Esophagus muscularis mucosa (tissue), 4 donors: ENCODE measurements around the gene TMTC2. TPM values are rescaled to one million over a fixed set of nuclear protein-coding genes. Genes with fewer than 3 reads are reported as not detected.

Experiments used
- DNase-seq: peaks from one replicate; pipeline ENCODE4 v3.0.0-alpha.2; 2017; ENCODE audit errors: extremely low spot score
- H3K27ac ChIP-seq, 4 donors: fragments of 200-600 bp; sonication (generic); replicated peaks in 1 of 4; 1 replicate in 3 of 4; 2 replicates in 1 of 4; pipeline ENCODE4 v1.5.1; 2016 to 2019; ENCODE audit warnings: mild to moderate bottlenecking in 1 of 4
- H3K27me3 ChIP-seq, 4 donors: fragments of 200-600 bp; sonication (generic); one replicate each; pipeline versions ENCODE4 v1.5.1 to v1.6.0; 2016 to 2019
- H3K36me3 ChIP-seq, 4 donors: fragments of 200-600 bp; sonication (generic); one replicate each; pipeline ENCODE4 v1.5.1; 2016 to 2019
- H3K4me1 ChIP-seq, 4 donors: fragments of 200-600 bp; sonication (generic); one replicate each; pipeline ENCODE4 v1.5.1; 2016 to 2019
- H3K4me3 ChIP-seq, 4 donors: fragments of 200-600 bp; sonication (generic); 1 replicate in 2 of 4; 2 replicates in 2 of 4; pipeline ENCODE4 v1.5.1; 2016 to 2019; ENCODE audit warnings: mild to moderate bottlenecking in 4 of 4, moderate library complexity in 1 of 4
- H3K9me3 ChIP-seq, 4 donors: fragments of 200-600 bp; sonication (generic); 1 replicate in 3 of 4; 2 replicates in 1 of 4; pipeline ENCODE4 v1.5.1; 2016 to 2019
- EP300 ChIP-seq: sonication (generic); formaldehyde crosslinking; IDR thresholded peaks from one replicate; pipeline ENCODE4 v1.6.1; 2017; ENCODE audit warnings: antibody characterized with exemption
- POLR2A ChIP-seq: fragments of 450-650 bp; IDR thresholded peaks from one replicate; pipeline ENCODE4 v1.6.1; 2017; ENCODE audit warnings: antibody characterized with exemption, moderate library complexity, mild to moderate bottlenecking, low read depth
- POLR2AphosphoS5 ChIP-seq, 2 donors: sonication (generic); formaldehyde crosslinking; IDR thresholded peaks; one replicate each; pipeline ENCODE4 v1.6.1; 2017; ENCODE audit warnings: antibody characterized with exemption in 2 of 2
- WGBS: methylation state at CpG from one replicate; pipeline ENCODE4 v1.1.5; 2018; 5-methylcytosine and 5-hydroxymethylcytosine counted together
- intact Hi-C: fragments of 100-400 bp; cut with DNase I; formaldehyde crosslinking; loops from one replicate; pipeline ENCODE4 v1.15.1; 2023
- total RNA-seq, 4 donors: library from RNA; depleted of rRNA; stranded (reverse); fragments of >200 nt; gene quantifications; one replicate each; pipeline versions ENCODE4 v1.1.0 to v1.2.1, GENCODE V29; 2016
- TF ChIP-seq, protein P1 (sequence below), 3 experiments: fragments of 200-600 bp in 2 of 3; fragments of 450-650 bp in 1 of 3; sonication (generic) in 2 of 3; IDR thresholded peaks; one replicate each; pipeline ENCODE4 v1.5.1; 2017 to 2019; ENCODE audit warnings: antibody characterized with exemption in 3 of 3, mild to moderate bottlenecking in 2 of 3, moderate library complexity in 1 of 3

TMTC2 gene
- total RNA-seq, 4 donors from 2014 or later: 4.7 to 8.7 (median 7.3) TPM

GRCh38 chr12:82691513-82691912 lies 4.8 kb downstream of the TMTC2 start:
- Histone ChIP-seq H3K27ac (no peak overlapping the region), H3K9me3 (no peaks in the 10 kb centered on the region), H3K4me3 (no peak overlapping the region), H3K27me3 (no peaks in the 10 kb centered on the region), H3K36me3 (no peaks in the 10 kb centered on the region), H3K4me1 (peaks cover 7 to 17% (median 12%) of the 10 kb centered on the region in 4 donors)
- intact Hi-C loops: no loop called here
- DNase-seq: no peak
- WGBS: 81% methylated on average over 1 of the region's 1 CpG
- TF ChIP-seq EP300: no peak
- no peak for TF ChIP-seq POLR2A
- TF ChIP-seq, protein P1, sequence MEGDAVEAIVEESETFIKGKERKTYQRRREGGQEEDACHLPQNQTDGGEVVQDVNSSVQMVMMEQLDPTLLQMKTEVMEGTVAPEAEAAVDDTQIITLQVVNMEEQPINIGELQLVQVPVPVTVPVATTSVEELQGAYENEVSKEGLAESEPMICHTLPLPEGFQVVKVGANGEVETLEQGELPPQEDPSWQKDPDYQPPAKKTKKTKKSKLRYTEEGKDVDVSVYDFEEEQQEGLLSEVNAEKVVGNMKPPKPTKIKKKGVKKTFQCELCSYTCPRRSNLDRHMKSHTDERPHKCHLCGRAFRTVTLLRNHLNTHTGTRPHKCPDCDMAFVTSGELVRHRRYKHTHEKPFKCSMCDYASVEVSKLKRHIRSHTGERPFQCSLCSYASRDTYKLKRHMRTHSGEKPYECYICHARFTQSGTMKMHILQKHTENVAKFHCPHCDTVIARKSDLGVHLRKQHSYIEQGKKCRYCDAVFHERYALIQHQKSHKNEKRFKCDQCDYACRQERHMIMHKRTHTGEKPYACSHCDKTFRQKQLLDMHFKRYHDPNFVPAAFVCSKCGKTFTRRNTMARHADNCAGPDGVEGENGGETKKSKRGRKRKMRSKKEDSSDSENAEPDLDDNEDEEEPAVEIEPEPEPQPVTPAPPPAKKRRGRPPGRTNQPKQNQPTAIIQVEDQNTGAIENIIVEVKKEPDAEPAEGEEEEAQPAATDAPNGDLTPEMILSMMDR (IDR thresholded peaks at IDR 0.05): no peak
- no peak for TF ChIP-seq POLR2AphosphoS5 (IDR thresholded peaks at IDR 0.05)

DNA sequence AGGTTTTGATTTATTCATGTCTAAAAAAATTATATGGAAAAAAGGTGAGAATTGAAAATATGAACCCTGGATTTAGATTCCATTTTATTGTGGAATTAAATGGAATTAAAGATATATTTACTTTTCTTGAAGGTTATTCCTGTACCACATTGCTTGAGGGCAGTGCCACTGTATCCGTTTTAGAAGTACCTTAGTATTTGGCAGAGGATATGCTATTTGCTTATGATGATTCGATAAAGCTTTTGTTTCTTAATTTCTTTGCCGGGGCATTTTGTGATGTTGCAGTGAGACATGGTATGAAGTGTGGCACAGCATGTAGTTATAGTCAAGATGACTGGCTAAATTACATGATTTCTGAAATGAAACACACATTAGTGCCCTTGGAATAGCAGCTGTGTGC lies 7.6 kb downstream of the TMTC2 start:
- H3K4me3 ChIP-seq: no peak overlapping the region
- no peak for DNase-seq
- peaks cover 0 to 2% (median 0%) of the 10 kb centered on the region in 4 donors for H3K4me1 ChIP-seq
- no peaks in the 10 kb centered on the region for H3K36me3 ChIP-seq
- no peaks in the 10 kb centered on the region for H3K9me3 ChIP-seq
- 94% methylated on average over 3 of the region's 3 CpGs for WGBS
- intact Hi-C loops: no loop called here
- H3K27ac ChIP-seq: no peak overlapping the region
- TF ChIP-seq POLR2A (no peak), EP300 (no peak), POLR2AphosphoS5 (IDR thresholded peaks at IDR 0.05) (no peak)
- TF ChIP-seq, protein P1 (IDR thresholded peaks at IDR 0.05): no peak
- no peaks in the 10 kb centered on the region for H3K27me3 ChIP-seq

DNA sequence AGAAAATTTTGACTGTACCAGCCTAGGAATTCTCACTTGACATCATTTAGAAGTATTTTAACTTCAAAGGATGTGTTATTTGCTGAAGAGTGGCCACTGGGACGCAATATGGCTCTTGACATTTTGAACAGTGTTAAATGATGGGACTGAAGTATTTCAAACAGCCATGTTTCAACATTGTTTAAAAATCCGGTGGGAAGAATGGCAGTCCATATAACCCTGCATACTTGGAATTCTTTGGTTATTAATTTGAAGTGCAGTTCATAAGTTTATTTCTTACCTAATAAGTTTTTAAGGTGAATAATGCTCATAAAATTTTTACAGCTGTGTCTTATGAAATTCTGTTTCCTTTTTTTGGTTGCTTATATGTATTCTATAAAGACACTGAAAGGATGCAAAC lies 8.3 kb downstream of the TMTC2 start:
- H3K27ac ChIP-seq: no peak overlapping the region
- DNase-seq: no peak
- H3K9me3 ChIP-seq: no peaks in the 10 kb centered on the region
- WGBS: 64% methylated on average over 2 of the region's 2 CpGs
- TF ChIP-seq, protein P1 (IDR thresholded peaks at IDR 0.05): no peak
- no peak for TF ChIP-seq POLR2AphosphoS5 (IDR thresholded peaks at IDR 0.05)
- TF ChIP-seq EP300: no peak
- TF ChIP-seq POLR2A: no peak
- no peak overlapping the region for H3K4me3 ChIP-seq
- H3K36me3 ChIP-seq: no peaks in the 10 kb centered on the region
- no peaks in the 10 kb centered on the region for H3K27me3 ChIP-seq
- H3K4me1 ChIP-seq: no peaks in the 10 kb centered on the region
- intact Hi-C loops: no loop called here

DNA sequence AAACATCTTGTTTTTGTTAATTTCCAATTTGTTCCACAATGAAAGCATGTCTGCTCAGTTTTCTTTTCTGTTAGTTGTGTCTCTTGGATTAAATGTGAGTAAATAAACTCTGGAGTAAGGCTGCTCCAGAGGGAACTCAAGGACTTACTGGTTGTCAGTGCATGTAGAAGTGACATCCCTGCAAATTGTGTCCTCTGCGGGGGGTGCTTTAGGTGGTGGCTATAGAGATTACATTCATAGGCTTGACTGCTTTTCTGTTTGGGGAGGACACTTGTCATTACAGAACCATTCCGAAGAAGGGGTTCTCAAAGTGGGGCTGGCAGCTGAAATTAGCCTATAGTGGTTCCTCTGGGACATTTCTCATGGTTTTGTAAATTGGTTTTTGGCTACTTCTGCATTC lies 8.8 kb downstream of the TMTC2 start:
- WGBS: 100% methylated on average over 2 of the region's 2 CpGs

More for the DNA sequence above, 8.8 kb downstream of the TMTC2 start:
- Histone ChIP-seq H3K4me3 (no peak overlapping the region), H3K27me3 (no peaks in the 10 kb centered on the region), H3K9me3 (no peaks in the 10 kb centered on the region), H3K27ac (no peak overlapping the region), H3K4me1 (no peaks in the 10 kb centered on the region), H3K36me3 (no peaks in the 10 kb centered on the region)
- TF ChIP-seq, protein P1 (IDR thresholded peaks at IDR 0.05): no peak
- TF ChIP-seq EP300 (no peak), POLR2AphosphoS5 (IDR thresholded peaks at IDR 0.05) (no peak), POLR2A (no peak)
- intact Hi-C loops: no loop called here
- no peak for DNase-seq
